Upper lobe of left lung (tissue), 4 donors: Measurements from ENCODE around the gene LINGO1.

Source experiments
- EP300 ChIP-seq, 4 donors: sonication (generic); formaldehyde crosslinking; IDR thresholded peaks; one replicate each; pipeline ENCODE4 v1.5.1; 2017; ENCODE audit warnings: antibody characterized with exemption in 4 of 4, control low read depth in 2 of 4
- POLR2A ChIP-seq, 4 donors: fragments of 450-650 bp; IDR thresholded peaks; one replicate each; pipeline ENCODE4 v1.5.1; 2016 to 2017; ENCODE audit warnings: antibody characterized with exemption in 4 of 4, mild to moderate bottlenecking in 2 of 4
- TF ChIP-seq, protein P1 (sequence below), 6 experiments: fragments of 450-650 bp in 4 of 6; fragments of 200-600 bp in 2 of 6; sonication (generic) in 2 of 6; IDR thresholded peaks; one replicate each; pipeline ENCODE4 v1.5.1; 2016 to 2019; ENCODE audit warnings: antibody characterized with exemption in 6 of 6

DNA sequence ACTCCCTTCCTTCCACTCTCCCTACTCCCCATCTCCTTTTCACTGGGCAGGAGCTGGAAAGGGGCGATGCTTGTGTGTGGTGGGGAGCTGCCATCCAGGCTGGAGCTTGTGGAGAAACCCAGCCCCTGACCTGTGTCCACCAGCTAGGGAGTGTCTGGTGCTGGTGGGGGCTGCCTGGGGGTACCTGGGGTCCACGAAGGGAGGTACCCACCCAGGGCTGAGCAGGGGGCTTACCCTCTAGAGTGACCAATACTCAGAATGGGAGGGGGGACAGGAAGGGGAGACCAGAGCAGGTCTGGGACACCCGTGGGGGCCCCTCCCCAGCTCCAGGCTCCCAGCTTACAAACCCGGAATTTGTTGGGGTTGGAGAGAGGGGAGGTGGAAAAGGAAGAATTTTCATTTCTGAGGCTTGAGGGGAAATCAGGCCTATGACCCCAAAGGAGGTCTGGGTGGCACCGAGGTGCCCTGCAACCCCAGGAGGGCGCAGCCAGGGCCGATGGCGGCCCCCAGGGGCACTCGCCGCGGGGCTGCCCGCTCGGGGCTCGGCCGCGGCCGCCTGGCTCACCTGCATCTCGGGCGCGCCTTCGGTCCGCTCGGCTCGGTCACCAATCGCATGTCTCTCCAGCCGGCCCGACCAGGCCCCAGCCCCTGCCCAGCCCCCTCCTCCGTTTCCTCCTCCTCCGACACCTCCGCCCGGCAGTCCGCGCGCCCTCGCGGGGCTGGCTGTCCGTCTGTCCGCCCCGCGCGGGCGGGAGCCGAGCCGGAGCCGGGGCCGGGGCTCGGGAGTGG is 773 bp downstream of the LINGO1 start:
- TF ChIP-seq, protein P1, sequence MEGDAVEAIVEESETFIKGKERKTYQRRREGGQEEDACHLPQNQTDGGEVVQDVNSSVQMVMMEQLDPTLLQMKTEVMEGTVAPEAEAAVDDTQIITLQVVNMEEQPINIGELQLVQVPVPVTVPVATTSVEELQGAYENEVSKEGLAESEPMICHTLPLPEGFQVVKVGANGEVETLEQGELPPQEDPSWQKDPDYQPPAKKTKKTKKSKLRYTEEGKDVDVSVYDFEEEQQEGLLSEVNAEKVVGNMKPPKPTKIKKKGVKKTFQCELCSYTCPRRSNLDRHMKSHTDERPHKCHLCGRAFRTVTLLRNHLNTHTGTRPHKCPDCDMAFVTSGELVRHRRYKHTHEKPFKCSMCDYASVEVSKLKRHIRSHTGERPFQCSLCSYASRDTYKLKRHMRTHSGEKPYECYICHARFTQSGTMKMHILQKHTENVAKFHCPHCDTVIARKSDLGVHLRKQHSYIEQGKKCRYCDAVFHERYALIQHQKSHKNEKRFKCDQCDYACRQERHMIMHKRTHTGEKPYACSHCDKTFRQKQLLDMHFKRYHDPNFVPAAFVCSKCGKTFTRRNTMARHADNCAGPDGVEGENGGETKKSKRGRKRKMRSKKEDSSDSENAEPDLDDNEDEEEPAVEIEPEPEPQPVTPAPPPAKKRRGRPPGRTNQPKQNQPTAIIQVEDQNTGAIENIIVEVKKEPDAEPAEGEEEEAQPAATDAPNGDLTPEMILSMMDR (IDR thresholded peaks at IDR 0.05) = no peak
- TF ChIP-seq POLR2A (IDR thresholded peaks at IDR 0.05) = no peak
- no peak for TF ChIP-seq EP300 (IDR thresholded peaks at IDR 0.05)
